Measurements from ENCODE around the gene RHOB.
"Not testable (repeated sequence)": the region's sequence is repeated elsewhere in the genome, so short reads cannot be mapped to it uniquely, and the experiment has no call there.

Gene RHOB

GRCh38 chr2:20488782-20489181 is 41.9 kb downstream of the RHOB start:
- TF ChIP-seq CTCF (IDR thresholded peaks at IDR 0.05; ENCODE audit: low read depth, low read length): no peak
- H3K4me3 ChIP-seq (ENCODE audit: low read depth, low read length): no peak overlapping the region

- no peak overlapping the region for H3K4me3 ChIP-seq (ENCODE audit: low read depth, low read length)
- no peak for TF ChIP-seq CTCF (IDR thresholded peaks at IDR 0.05; ENCODE audit: low read depth, low read length)
These were observed 43.7 kb downstream of the RHOB start for GRCh38 chr2:20490300-20491181.

- no peak for TF ChIP-seq CTCF (IDR thresholded peaks at IDR 0.05; ENCODE audit: low read depth, low read length)
- no peak overlapping the region for H3K4me3 ChIP-seq (ENCODE audit: low read depth, low read length)
These were observed 45.1 kb downstream of the RHOB start for GRCh38 chr2:20491739-20492531.

GRCh38 chr2:20493095-20493494 is 46.2 kb downstream of the RHOB start:
- H3K4me3 ChIP-seq (ENCODE audit: low read depth, low read length): not testable (repeated sequence)

- TF ChIP-seq CTCF (IDR thresholded peaks at IDR 0.05; ENCODE audit: low read depth, low read length): no peak
- H3K4me3 ChIP-seq (ENCODE audit: low read depth, low read length): no peak overlapping the region
These were observed 47.4 kb downstream of the RHOB start for GRCh38 chr2:20494241-20494640.

GRCh38 chr2:20496076-20496872 is 49.4 kb downstream of the RHOB start:
- H3K4me3 ChIP-seq (ENCODE audit: low read depth, low read length): no peak overlapping the region
- TF ChIP-seq CTCF (IDR thresholded peaks at IDR 0.05; ENCODE audit: low read depth, low read length): no peak

GRCh38 chr2:20496942-20497341 is 50.1 kb downstream of the RHOB start:
- TF ChIP-seq CTCF (IDR thresholded peaks at IDR 0.05; ENCODE audit: low read depth, low read length): no peak
- H3K4me3 ChIP-seq (ENCODE audit: low read depth, low read length): no peak overlapping the region
